ENCODE data around the gene HECTD4.
"Not testable (repeated sequence)": the region's sequence is repeated elsewhere in the genome, so short reads cannot be mapped to it uniquely, and the experiment has no call there.

The HECTD4 gene

DNA sequence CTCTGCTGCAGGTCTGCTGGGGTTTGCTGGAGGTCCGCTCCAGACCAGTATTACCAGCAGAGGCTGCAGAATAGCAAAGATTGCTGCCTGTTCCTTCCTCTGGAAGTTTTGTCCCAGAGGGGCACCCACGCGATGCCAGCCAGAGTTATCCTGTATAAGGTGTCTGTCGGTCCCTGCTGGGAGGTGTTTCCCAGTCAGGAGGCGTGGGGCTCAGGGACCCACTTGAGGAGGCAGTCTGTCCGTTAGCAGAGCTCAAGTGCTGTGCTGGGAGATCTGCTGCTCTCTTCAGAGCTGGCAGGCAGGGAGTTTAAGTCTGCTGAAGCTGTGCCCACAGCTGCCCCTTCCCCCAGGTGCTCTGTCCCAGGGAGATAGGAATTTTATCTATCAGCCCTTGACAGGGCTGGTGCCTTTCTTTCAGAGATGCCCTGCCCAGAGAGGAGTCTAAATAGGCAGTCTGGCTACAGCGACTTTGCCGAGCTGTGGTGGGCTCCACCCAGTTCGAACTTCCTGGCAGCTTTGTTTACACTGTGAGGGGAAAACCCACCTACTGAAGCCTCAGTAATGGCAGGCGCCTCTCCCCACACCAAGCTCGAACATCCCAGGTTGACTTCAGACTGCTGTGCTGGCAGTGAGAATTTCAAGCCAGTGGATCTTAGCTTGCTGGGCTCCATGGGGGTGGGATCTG, 223.6 kb downstream of the HECTD4 start:
- not testable (repeated sequence) for DNase-seq (ENCODE audit: low read depth)

DNA sequence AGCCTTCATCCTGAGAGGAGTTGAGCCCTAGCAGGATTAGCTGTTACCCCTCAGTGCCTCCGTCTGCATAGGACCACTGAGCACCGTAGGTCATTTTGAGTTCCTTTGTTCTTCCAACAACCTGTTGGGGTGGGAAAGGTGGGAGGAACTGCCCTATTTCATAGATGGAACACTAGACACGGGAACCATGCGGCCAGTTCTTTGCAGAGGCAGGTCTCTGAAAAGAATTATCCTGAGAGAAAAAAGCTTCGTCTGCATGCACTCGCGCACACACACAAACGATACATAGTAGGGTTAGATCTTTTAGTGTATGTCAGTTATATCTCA, 228.4 kb downstream of the HECTD4 start:
- DNase-seq (ENCODE audit: low read depth): no peak

DNA sequence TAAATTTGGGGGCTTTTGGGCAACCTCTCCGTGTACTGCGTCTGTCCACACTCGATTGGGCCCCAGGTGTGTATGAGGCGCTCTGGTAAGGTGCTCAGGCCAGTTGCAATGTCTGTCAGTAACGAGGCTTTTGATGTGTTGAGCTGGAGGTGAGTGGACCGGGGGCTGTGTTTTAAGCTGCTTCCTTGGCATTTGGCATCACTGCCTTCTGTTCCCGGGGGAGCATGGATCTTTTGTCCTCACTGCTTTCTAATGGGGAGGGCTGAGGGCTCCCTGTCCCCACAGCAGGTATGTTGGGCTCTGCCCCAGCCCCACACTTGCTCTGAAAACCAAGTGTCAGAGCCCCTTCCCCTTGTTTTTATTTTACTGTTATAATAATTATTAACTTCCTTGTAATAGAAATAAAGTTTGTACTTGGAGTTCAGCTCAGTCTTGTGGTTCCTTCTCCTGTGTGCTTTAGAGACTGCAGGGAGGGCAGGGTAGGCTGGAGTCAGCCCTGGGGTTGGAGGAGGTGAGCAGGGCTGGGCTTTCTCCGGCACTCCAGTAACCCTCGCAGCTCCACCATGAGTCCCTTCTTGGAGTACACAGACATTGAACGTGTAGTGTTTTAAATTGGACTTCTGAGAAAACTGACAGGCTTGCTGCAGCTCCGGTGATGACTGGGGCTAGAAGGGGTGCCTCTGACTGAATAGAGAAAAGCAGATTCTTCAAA, 228.9 kb downstream of the HECTD4 start:
- DNase-seq (ENCODE audit: low read depth): no peak

DNA sequence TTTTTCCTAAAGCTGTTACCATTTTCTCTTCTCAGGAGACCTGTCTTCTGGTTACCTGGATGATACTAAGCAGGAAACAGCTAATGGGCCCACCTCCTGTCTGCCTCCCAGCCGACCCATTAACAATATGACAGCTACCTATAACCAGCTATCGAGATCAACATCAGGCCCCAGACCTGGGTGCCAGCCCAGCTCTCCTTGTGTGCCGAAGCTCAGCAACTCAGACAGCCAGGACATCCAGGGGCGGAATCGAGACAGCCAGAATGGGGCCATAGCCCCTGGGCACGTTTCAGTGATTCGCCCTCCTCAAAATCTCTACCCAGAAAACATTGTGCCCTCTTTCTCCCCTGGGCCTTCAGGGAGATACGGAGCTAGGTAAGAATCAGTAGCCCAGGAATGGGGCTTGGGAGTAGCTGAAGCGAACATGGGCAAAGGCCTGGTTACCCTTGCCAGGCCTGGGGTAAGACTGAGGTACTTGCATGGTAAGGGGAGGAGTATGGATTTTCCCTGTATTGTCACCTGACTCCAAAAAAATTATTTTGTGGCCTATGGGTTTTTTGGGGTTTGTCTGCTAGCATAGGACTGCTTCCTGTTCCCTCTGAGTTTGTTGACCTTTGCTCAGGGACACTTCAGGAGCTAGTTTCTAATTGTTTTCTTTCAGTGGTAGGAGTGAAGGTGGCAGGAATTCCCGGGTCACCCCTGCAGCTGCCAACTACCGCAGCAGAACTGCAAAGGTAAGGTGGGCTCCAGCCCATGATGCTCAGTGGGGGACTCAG, 230.3 kb downstream of the HECTD4 start:
- no peak for DNase-seq (ENCODE audit: low read depth)

DNA sequence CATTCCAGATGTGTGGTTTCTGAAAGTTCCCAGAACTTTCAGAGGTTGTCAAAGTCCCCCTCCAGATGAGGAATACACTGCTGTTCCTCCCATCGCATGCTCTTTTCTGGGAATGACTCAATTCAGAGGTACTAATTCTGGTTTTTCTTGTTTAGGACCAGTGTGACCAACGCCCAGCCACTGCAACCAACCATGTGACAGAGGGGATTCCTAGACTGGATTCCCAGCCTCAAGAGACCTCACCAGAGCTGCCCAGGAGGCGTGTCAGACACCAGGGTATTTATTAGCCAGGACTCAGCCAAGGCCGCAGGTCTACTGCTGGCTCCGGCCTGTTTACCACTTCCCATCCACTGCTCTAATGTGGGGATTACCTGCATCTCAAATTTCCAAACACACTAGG, 232.6 kb downstream of the HECTD4 start:
- no peak for DNase-seq (ENCODE audit: low read depth)

DNA sequence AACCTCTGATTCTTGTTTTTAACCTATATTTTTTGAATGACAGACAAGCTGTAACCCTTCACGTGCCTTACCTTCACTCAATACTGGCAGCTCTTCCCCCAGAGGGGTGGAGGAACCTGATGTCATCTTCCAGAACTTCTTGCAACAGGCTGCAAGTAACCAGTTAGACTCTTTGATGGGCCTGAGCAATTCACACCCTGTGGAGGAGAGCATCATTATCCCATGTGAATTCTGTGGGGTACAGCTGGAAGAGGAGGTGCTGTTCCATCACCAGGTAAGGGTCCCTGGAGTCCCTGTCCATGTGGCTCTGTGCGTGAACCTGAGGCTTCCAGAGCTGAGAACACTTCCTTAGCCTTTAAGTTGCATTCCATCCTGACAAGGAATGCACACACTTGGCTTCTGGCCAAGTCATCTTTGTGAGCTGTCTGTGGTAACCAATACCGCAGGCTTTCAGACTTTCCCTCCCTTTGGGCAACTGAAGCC, 234.2 kb downstream of the HECTD4 start:
- DNase-seq (ENCODE audit: low read depth): peak; percentile 89

DNA sequence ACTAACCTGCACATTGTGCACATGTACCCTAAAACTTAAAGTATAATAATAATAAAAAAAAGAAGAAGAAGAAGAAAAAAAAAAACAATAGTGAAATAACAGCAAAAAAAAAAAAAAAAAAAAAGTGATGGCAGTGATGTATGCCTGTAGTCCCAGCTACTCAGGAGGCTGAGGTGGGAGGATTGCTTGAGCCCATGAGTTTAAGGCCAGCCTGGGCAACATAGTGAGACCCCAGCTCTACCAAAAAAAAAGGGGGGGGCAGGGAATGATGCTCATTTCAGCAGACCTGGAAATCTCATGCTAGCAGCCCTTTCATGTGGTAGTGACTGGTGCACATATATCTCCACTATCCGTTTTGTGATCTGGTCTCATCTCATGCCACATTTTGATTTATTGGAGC, 236.1 kb downstream of the HECTD4 start:
- no peak for DNase-seq (ENCODE audit: low read depth)

DNA sequence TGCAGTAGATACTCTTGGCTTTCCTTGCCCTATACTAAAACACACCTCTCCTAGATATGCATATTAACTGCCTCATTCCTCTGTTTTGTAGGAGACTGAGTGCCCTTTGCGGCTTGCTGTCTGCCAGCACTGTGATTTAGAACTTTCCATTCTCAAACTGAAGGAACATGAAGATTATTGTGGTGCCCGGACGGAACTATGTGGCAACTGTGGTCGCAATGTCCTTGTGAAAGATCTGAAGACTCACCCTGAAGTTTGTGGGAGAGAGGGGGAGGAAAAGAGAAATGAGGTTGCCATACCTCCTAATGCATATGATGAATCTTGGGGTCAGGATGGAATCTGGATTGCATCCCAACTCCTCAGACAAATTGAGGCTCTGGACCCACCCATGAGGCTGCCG, 241.5 kb downstream of the HECTD4 start:
- DNase-seq (ENCODE audit: low read depth): peak; percentile 97

DNA sequence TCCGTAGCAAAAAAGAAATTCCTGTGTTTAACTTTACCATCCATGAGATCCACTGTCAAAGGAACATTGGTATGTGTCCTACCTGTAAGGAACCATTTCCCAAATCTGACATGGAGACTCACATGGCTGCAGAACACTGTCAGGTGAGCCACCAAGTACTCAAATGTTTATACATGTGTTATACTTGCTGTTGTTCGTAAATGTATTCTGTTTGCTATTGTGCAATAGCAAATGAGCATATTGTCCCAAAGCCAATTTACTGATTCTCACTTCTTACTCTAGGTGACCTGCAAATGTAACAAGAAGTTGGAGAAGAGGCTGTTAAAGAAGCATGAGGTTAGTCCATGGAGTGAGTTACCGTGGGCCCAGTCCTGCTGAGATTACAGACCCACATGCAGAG, 247.5 kb downstream of the HECTD4 start:
- no peak for DNase-seq (ENCODE audit: low read depth)

DNA sequence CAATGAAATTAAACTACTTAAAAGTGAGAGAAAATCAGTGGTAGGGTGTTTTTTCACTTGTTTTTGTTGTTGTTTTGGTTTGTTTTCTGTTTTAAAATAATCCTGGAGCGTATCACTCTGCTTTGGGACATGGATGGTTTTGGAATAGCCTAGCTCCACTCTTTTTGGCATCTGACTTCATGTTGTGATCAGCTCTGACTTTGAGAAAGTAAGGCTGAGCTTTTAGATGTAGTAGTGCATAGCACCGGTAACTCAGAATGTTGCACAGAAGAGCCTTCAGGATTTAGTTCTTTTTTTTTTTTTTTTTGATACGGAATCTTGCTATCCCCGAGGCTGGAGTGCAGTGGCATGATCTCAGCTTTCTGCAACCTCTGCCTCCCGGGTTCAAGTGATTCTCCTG, 248.8 kb downstream of the HECTD4 start:
- no peak for DNase-seq (ENCODE audit: low read depth)

DNA sequence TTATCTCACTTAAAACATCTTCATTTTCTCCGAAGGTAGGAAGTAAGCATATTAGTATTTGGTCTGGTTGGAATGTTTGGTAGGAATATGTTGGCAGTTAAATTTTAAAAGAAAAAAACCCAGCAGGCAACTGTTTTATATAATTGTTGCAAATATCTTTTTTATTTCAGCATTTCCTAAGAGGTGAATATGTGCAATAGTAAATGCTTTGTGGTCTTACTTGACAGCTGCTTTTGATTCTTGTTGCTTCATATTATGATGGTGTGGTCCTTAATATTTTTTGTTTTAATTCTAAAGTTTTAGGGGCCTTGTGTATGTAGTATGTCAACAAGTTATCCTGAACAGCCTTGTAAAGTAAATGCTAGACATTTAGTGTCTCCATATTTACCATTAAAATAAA, 250.5 kb downstream of the HECTD4 start:
- DNase-seq (ENCODE audit: low read depth): peak; percentile 56

DNA sequence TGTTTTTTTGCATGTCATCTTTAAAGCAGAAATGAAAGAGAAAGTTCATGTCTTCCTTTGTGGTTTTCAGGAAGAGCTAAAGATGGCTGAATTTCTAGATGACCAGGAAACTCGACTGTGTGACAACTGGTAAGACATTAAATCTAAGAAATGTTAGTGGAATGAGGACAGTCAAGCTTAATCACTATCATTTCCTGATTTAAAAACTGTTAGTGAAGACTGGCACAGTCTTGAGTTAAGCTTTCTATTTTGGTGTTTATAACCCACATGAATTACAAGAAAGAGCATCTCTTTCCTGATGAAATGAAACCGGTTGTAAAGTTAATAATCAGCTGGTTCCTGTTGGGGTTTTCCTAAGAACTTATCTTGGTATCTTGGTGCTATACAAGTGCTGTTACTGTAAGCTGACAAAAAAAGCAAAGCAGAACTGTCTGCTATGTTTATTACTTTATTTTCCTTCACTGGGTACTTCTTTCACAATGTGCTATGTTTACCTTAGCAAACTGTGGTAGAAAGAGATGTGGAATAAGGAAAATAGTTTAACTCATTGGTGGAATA, 251.7 kb downstream of the HECTD4 start:
- DNase-seq (ENCODE audit: low read depth): peak; percentile 82

DNA sequence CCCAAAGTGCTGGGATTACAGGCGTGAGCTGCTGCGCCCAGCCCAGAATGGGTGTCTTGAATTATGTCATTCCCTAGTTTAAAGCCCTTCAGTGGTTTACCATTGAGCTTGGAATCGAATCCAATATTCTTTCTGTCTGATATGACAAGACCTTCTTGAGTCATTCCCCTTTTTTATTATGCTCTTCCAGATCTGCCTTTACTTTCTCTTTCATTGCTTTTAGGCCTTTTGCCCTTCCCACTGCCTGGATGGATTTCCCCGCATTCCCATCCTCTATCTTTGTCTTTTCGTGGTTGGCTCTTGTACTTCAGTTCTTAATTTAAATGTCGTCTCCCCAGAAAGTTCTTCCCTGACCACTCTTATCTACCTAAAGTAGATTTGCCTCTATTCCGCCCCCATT, 255.3 kb downstream of the HECTD4 start:
- DNase-seq (ENCODE audit: low read depth): peak; percentile 52

DNA sequence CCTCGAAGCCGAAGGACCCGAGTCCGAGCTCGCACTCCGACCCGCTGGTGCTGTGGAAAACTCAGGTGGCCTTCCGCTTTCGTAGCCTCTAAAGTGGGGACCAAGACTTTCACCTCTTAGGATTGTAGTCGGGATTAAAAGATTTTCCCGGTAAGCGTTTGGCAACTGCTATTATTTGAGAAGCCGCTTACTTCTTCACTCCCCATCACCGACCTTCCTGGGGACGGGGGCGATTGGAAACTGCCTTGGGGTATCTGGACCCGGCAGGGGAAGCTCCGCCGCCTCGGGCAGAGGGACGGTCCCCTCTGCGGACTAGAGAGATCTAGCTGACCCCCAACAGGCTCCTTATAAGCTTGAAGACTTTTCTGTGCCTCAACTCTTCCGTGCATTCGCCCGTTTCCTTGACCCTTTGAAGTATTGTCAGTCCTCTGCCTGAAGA, 256.2 kb downstream of the HECTD4 start:
- no peak for DNase-seq (ENCODE audit: low read depth)

DNA sequence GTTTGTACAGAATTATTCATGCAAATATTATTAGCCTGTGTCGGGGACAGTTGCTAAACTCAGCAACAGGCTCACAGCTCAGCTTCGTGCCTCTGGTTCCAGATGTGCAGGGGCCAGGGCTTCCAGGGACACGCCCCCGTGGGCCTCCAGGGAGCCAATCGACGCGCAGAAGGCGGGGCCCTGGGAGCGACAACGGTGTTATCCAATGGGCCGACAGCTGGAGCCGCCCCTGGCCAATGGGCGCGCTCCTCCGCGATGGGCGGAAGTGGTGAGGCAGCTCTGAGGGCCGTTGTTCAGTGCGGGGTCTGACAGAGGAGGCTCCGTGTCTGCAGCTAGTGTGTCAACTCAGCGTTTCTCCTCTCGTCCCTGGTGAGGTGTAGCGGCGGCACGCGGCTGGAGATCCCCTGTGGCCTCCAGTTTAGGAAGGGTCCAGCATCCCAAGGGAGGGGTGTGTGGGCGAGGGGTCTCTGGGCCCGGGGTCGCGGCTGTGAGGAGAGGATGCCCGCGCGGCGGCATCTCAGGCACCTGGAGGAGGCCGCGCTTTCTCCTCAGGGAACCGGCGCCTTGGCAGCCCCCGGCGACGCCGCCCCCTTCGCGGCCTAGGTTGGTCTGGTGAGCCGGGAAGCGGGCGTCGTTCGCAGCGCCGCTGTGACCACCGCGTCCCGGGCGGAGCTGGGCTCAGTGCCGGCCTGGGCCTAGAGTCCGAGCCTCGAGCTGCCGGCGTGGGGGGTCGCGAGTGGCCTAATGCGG, 256.8 kb downstream of the HECTD4 start, which contains the start of gene TRAFD1:
TSS of gene TRAFD1 (plus strand) at position 311 of the 750 bp plus-strand sequence. CDS start 4,963 bp downstream, outside the sequence.
- peak; percentile 94 for DNase-seq (ENCODE audit: low read depth)

DNA sequence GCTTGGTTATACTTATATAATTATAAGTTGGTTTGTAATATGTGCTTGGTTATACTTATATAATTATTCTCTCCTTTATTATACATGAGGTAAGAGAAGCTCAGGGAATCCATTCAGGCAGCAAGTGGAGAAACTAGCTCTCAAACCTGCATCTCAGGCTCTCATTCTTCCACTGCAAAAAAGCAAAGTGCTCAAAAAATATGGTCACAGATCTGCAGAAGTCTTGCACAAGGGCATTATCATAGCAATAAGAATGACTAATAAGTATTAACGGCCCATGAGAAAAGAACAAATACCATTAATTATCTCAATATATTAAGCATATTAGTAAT, 257.3 kb downstream of the HECTD4 start:
- no peak for DNase-seq (ENCODE audit: low read depth)

DNA sequence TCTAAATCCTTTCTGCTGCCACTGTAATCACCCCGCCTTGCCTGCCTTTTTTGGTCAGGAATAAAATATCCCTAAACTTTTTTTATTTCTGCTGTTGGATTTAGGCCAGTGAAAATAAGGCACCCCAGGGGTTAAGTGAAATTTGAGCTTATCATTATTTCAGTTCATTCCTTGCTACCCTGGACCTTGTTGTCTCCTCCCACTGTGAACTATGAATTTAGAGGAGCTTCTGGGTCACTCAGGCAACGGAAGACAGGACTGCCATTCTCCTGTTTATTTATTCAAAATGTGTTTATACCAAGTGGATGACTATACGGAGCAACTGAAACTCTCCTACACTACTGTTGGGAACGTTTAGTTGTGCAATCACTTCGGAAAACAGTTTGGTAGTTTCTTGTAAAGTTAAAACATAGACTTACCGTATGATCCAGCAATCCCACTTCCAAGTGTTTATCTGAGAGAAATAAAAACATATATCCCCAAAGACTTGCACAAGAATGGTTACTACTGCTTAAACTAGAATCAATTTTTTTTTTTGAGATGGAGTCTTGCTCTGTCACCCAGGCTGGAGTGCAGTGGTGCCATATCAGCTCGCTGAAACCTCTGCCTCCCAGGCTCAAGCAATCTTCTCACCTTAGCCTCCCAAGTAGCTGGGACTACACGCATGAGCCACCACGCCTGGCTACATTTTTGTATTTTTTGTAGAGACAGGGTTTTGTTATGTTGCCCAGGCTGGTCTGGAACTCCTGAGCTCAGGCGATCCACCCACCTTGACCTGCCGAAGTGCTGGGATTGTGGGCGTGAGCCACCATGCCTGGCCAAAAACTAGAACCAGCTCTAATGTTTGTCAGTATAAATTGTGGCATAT, 259.2 kb downstream of the HECTD4 start:
- DNase-seq (ENCODE audit: low read depth): peak; percentile 89

DNA sequence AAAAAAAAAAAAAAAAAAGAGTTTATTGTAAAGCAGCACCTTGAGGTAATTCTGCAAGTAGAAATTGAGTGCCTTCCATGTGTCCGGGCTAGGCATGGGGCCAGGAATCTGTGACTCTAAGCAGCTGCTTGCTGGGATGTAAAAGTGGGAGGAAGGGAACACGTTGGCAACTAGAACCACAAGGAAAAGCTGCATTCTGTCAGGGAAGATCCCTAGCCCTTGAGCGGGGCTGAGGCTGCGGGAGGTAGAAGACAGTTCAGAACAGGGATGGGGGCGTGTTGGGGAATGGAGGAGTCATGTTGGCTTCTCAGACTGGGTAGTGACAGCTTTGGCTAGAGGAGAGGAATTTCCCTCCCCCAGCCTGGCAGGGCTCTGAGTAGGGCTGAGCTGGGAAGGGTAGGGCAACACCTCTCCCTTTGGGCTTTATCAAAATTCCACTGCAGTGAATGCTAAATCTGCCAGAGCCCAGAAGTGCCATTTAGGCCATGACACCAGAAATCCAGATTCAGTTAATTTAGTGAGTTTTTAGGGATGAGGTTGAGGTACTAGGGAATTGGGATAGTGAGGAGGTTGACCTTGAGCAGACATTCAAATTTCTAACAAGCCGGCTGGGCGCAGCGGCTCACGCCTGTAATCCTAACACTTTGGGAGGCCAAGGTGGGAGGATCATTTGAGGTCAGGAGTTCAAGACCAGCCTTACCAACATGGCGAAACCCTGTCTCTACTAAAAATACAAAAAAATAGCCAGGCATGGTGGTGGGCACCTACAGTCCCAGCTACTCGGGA, 260.3 kb downstream of the HECTD4 start:
- peak; percentile 93 for DNase-seq (ENCODE audit: low read depth)

DNA sequence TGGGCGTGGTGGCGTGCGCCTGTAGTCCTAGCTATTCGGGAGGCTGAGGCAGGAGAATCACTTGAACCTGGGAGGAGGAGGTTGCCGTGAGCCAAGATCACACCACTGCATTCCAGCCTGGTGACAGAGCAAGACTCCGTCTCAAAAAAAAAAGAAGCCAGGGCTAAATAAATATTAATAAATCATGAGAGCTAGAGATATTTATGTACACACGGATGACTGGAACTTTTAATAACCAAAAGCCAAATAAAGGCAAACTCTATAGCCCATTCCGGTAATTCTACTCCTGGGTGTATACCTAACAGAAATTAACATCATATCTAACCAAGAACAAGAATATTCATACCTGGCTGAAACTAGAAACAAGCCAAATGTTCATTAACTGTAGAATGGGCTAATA, 264.5 kb downstream of the HECTD4 start:
- peak; percentile 34 for DNase-seq (ENCODE audit: low read depth)
